GM19035 (cell line): ENCODE data around the gene OBSCN.
"Not testable (repeated sequence)": the region's sequence is repeated elsewhere in the genome, so short reads cannot be mapped to it uniquely, and the experiment has no call there.

ENCODE experiments used
- ATAC-seq: cut with Tn5 transposase; IDR thresholded peaks from one replicate; pipeline ENCODE4 v1.9.1; 2021; ENCODE audit not compliant: unreplicated experiment

Gene OBSCN

DNA sequence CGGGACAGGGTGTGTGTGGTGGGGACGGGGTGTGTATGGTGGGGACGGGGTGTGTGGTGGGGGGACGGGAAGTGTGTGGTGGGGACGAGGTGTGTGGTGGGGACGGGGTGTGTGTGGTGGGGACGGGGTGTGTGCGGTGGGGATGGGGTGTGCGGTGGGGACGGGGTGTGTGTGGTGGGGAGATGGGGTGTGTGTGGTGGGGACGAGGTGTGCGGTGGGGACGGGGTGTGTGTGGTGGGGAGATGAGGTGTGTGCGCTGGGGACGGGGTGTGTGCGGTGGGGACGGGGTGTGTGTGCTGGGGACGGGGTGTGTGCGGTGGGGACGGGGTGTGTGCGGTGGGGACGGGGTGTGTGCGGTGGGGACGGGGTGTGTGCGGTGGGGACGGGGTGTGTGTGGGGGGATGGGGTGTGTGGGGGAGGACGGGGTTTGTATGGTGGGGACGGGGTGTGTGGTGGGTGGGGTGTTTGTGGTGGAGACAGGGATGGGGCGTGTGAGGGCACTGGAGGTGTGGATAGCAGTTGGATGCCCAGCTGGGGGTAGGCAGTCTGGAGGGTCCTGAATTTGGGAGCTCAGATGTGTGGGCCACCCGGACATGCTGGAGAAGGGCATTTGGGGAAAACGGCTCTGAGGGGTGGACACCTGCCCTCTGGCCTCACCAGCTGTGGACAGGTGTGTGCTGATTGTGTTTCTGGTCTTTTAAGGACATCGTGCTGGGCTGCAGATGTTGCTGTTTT, 25.4 kb upstream of the OBSCN start:
- no peak for ATAC-seq

DNA sequence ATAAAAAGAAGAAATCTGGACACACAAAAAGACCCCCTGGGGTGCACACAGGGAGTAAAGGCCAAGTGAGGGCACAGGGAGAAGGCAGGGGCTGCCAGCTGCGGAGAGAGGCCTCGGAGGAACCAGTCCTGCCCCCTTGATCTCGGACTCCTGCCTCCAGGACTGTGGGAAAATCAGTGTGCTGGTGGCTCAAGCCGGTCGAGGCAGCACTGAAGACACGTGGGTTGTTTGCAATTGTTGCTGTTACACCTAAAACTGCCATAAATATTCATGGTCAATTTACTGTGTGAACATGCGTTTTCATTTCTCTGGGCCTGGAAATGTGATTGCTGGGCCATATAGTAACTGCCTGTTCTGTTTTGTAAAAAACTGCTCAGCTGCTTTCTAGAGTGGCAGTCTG, 23.7 kb upstream of the OBSCN start:
- ATAC-seq = no peak

GRCh38 chr1:228185641-228185965, 22.2 kb upstream of the OBSCN start:
- ATAC-seq = no peak

DNA sequence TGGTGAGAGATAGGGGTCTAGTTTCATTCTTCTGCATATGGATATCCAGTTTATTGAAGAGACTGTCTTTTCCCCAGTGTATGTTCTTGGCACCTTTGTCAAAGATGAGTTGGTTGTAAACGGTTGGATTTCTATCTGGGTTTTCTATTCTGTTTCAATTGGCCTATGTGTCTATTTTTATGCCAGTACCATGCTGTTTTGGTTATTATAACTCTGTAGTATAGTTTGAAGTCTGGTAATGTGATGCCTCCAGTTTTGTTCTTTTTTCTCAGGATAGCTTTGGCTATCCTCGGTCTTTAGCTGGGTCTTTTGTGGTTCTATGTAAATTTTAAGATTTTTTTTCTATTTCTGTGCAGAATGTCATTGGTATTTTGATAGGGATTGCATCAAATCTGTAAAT, 19.6 kb upstream of the OBSCN start:
- not testable (repeated sequence) for ATAC-seq

- ATAC-seq = no peak
Observed at GRCh38 chr1:228190182-228190581, 17.7 kb upstream of the OBSCN start.

GRCh38 chr1:228190778-228191177, 17.1 kb upstream of the OBSCN start:
- no peak for ATAC-seq

DNA sequence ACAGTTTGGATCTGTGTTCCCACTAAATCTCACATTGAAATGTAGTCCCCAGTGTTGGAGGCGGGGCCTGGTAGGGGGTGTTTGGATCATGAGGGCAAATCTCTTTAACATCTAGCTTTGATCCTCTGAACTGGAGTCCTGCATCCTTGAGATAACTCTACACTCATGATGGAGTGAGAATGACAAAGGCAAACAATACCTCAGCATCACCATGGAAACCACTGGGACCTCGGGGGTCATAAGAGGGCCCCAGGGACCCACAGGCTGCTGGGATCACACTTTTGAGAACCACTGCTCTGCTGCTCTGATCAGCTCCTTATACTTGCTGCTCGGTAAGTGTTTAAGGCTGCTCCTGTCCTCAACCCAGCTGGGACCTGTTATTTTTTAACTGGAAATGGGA, 13.4 kb upstream of the OBSCN start:
- ATAC-seq = no peak

- ATAC-seq = no peak
Observed at GRCh38 chr1:228194921-228195812, 12.7 kb upstream of the OBSCN start.

GRCh38 chr1:228197555-228198147, 10.2 kb upstream of the OBSCN start:
- no peak for ATAC-seq

DNA sequence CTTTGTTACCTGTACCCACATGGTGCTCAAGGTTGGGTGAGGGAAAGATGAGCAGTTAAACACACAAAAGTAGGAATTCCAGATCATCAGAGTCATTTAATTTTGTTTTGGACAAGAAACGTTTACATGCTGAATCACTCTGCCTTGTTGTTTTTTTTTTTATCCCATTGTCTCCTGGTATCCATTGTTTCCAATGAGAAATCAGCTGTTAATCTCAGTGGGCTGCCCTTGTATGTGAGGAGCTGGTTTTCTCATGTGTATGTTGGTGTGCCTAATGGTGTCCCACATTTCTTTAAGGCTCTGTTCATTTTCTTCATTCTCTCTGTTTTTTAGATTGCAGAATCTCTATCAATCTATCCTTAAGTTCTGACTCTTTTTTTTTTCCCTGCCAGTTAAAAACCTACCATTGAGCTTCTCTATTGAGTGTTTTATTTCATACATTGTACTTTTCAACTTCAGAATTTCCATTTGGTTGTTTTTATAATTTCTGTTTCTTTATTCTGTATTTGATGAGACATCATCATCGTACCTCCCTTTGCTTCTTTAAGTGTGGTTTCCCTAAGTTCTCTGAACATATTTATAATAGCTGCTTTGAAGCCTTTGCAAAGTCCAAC, 8.8 kb upstream of the OBSCN start:
- no peak for ATAC-seq

DNA sequence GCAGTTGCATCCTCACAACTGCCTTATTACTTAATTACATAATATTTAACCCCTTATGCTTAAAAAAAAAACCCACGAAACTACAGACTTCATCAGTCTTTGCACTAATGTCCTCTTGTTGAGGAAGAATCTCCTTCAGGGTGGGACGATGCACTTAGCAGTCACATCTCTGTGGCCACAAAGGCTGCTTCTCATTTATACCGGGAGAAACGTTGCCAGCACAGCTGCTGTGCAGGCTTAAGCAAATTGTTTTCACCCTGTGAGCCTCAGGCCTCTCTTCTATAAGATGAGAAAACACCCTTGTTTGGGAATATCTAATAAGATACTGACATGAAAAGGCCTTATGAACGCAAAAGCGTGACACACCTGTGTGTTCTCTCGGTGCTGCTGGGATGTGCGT, 2.9 kb upstream of the OBSCN start:
- ATAC-seq = no peak

DNA sequence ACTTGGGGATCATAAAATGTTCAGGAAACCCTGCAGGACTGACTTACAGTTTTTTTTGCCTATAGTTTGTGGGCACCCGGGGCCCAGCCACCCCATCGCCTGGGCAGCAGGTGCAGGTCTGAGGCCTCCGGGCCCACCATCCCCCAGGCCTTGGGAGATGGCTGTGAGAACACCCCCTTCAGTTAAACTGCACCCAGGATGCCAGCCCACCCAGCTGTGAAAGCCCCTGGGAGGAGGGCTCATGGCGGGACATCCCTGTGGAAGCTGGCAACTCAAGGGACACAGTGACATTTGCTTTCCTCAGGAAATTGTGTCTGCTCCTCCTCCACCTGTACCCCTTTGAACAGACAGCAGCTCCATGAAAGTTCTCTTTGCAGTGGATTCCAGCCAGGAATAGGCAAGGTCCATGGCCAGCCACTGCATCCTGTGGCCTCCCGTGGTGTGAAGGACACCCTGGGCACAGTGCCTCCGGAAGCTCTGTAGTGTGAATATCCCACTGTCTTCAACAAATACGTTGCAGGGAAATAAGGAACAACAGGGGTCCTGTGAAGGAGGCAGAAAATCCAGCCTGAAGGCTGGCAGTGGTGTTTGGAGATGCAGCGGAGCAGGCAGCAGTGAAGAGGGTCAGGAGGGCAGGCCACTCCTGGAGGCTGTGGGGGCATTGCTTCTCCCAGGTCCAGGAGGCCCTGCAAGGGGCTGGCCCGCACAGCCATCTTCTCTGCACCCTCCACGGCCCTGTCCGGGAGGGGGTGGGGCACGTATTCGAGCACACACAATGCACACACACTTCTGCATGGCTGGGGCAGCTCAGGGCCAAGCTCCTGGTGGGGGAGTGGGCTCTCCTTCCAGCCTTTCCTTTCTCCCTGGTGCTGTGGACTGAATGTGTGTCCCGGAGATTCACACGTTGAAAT, 2.1 kb upstream of the OBSCN start:
- no peak for ATAC-seq

DNA sequence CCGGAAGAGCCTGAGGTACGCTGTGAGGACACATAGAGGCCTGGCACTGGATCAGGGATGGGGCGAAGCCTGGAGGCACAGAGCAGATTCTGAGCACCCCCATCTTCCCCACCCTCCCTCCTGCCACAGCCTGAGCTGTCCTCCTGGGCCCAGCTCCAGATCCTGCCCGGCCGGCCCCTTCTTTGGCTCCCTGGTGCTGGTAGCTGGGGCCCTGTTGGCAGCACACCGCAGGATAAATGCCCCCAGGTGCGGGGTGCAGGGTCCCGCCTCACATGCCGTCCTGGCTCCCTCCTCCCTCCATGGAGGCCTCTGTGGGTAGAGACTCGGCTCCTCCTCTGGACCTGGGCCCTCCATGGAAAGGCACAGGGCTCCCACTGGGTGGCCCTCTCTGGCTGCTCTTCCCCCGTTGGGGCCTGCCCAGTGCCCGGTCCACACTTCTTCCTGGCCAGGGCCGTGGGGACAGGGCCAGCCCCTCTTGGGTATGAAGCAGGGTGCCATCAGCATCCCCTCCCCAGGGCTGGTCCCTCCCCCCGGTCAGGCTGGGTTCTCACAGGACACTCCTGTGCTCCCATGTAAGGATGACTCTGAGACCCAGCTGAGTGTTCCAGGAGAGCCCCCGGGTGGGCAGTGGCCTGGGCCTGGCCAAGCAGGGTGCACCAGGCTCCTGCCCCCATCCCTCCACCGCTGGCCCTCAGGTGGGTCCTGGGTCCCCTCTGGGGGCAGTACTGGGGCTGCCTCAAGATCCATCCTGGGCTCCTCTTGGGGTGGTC, 1.1 kb upstream of the OBSCN start:
- no peak for ATAC-seq

GRCh38 chr1:228207381-228207810, 448 bp upstream of the OBSCN start:
- ATAC-seq = no peak

- ATAC-seq = no peak
Observed at GRCh38 chr1:228208831-228209551, 1.1 kb downstream of the OBSCN start.

DNA sequence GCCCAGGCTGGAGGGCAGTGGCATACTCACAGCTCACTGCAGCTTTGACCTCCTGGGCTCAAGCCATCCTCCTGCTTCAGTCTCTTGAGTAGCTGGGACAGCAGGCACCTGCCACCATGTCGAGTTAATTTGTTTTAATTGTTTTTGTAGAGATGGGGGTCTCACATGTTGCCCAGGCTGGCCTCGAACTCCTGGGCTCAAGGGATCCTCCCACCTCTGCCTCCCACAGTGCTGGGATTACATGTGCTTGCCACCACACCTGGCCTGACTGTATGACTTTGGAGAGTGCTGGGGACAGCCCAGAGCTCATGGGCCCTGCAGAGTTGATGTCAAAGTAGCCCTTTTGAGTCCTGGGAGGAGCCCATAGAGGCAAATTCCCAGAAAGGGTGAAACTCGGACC, 1.8 kb downstream of the OBSCN start:
- ATAC-seq = no peak

DNA sequence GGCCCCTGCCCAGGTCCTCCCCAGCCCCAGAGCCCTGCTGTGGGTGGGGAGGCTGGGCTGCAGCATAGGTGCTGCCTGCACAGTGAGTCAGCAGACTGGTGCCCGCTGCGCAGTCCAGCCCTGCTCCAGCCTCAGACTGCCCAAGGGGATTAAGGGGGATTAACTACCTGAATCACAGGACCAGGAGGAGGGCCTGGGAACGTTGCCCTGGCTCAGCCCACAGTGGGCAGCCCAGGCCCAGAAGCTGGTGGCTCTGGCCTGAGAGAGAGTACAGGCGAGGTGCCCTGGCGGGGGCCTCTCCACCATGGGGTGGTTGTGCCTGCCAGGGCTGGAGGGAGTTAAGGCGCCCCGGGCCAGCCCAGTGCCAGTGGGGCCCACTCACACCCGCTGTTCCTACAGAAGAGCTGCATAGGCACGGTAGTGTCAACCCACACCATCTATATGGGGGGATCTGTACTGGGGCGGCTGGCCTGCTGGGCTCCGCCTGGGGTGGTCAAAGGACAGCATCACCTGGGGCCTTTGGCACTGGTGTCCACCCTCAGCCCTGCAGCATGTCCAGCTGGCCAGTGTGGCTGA, 2.3 kb downstream of the OBSCN start:
- ATAC-seq = no peak

GRCh38 chr1:228210712-228211530, 3.1 kb downstream of the OBSCN start:
- no peak for ATAC-seq
